ENCODE measurements around the gene RLBP1. TPM values are rescaled to one million over a fixed set of nuclear protein-coding genes. Genes with fewer than 3 reads are reported as not detected.

Gene RLBP1
- total and polyA plus RNA-seq, 12 donors, result 0.10 to 0.16 TPM; not detected in 10

GRCh38 chr15:89164712-89165211 is 56.6 kb downstream of the RLBP1 start:
- DNase-seq, result peak in 3 of 7 donors; percentile 37 to 46 (median 41)
- peak overlapping the region in 2 of 5 donors; percentile 0 to 14 for H3K27ac ChIP-seq
- no peaks in the 10 kb centered on the region for H3K9me3 ChIP-seq (replicated peaks in 1 of 3)
- WGBS, 4 donors, result 37 to 50% (median 46%) methylated on average over 7 of the region's 7 CpGs
- H3K36me3 ChIP-seq (replicated peaks in 1 of 2), result no peaks in the 10 kb centered on the region
- TF ChIP-seq POLR2A (IDR thresholded peaks at IDR 0.05), result no peak
- TF ChIP-seq, protein P1, sequence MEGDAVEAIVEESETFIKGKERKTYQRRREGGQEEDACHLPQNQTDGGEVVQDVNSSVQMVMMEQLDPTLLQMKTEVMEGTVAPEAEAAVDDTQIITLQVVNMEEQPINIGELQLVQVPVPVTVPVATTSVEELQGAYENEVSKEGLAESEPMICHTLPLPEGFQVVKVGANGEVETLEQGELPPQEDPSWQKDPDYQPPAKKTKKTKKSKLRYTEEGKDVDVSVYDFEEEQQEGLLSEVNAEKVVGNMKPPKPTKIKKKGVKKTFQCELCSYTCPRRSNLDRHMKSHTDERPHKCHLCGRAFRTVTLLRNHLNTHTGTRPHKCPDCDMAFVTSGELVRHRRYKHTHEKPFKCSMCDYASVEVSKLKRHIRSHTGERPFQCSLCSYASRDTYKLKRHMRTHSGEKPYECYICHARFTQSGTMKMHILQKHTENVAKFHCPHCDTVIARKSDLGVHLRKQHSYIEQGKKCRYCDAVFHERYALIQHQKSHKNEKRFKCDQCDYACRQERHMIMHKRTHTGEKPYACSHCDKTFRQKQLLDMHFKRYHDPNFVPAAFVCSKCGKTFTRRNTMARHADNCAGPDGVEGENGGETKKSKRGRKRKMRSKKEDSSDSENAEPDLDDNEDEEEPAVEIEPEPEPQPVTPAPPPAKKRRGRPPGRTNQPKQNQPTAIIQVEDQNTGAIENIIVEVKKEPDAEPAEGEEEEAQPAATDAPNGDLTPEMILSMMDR (IDR thresholded peaks at IDR 0.05), result no peak
- H3K4me1 ChIP-seq (replicated peaks in 1 of 2), result peaks cover 23 to 37% of the 10 kb centered on the region in 2 donors
- intact Hi-C loops (cut with DNase I), result no loop called here
- no peak overlapping the region for H3K4me3 ChIP-seq
- no peaks in the 10 kb centered on the region for H3K27me3 ChIP-seq

- Histone ChIP-seq H3K27ac (no peak overlapping the region), H3K9me3 (replicated peaks in 1 of 3) (no peaks in the 10 kb centered on the region), H3K4me1 (replicated peaks in 1 of 2) (peaks cover 23 to 37% of the 10 kb centered on the region in 2 donors), H3K27me3 (no peaks in the 10 kb centered on the region), H3K36me3 (replicated peaks in 1 of 2) (no peaks in the 10 kb centered on the region), H3K4me3 (no peak overlapping the region)
- WGBS, 4 donors, result 78 to 85% (median 84%) methylated on average over 5 of the region's 5 CpGs
- intact Hi-C loops (cut with DNase I), result no loop called here
- no peak for TF ChIP-seq POLR2A (IDR thresholded peaks at IDR 0.05)
- TF ChIP-seq, protein P1 (IDR thresholded peaks at IDR 0.05), result no peak
- DNase-seq, result peak in 1 of 7 donors; percentile 8
These were observed 57.9 kb downstream of the RLBP1 start for GRCh38 chr15:89163271-89164055.

DNA sequence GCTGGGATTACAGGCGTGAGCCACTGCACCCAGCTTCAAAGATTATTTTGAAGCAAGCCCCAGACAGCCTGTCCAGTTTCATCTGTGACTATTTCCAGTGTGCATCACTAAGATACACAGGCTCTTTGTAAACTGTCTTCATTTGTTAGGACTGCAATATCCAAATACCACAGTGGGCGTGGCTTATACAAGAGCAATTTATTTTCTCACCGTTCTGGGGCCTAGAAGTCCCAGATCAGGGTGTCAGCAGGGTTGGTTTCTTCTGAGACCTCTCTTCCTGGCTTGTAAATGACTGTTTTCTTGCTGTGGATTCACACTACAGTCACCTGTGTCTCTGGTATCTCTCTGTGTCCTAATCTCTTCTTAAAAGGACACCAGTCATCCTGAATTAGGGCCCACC is 59.7 kb downstream of the RLBP1 start:
- WGBS, 4 donors, result 79 to 84% (median 79%) methylated on average over 3 of the region's 3 CpGs
- DNase-seq, result no peak
- TF ChIP-seq POLR2A (IDR thresholded peaks at IDR 0.05), result no peak
- TF ChIP-seq, protein P1 (IDR thresholded peaks at IDR 0.05), result no peak
- H3K4me1 ChIP-seq (replicated peaks in 1 of 2), result peaks cover 11 to 21% of the 10 kb centered on the region in 2 donors
- no peak overlapping the region for H3K27ac ChIP-seq
- peaks cover 0 to 2% of the 10 kb centered on the region in 2 donors for H3K36me3 ChIP-seq (replicated peaks in 1 of 2)
- no peaks in the 10 kb centered on the region for H3K9me3 ChIP-seq (replicated peaks in 1 of 3)
- intact Hi-C loops (cut with DNase I), result no loop called here
- H3K4me3 ChIP-seq, result no peak overlapping the region
- no peaks in the 10 kb centered on the region for H3K27me3 ChIP-seq

Other genes starting within 250 kb of the RLBP1 start
- gene ABHD2, start 133.1 kb downstream of the RLBP1 start, total RNA-seq, result 100 to 1,000 TPM in 8 of 9 donors, 10 to 100 TPM in 1; 74.1 to 316 (median 169) TPM
- 10 to 100 TPM in 1 of 3 donors, 1 to 10 TPM in 2; 5.6 to 71.0 (median 9.7) TPM for gene ABHD2, start 133.1 kb downstream of the RLBP1 start, polyA plus RNA-seq
- gene FANCI, start 22.4 kb upstream of the RLBP1 start, total RNA-seq, result 10 to 100 TPM in 1 of 9 donors, 1 to 10 TPM in 8; 1.5 to 23.5 (median 7.0) TPM
- 1 to 10 TPM; 2.9 to 4.5 (median 3.3) TPM for gene FANCI, start 22.4 kb upstream of the RLBP1 start, polyA plus RNA-seq
- 100 to 1,000 TPM in 1 of 9 donors, 10 to 100 TPM in 8; 31.6 to 127 (median 48.4) TPM for gene POLG, start 113.2 kb upstream of the RLBP1 start, total RNA-seq
- gene POLG, start 113.2 kb upstream of the RLBP1 start, polyA plus RNA-seq, result 10 to 100 TPM; 25.0 to 76.3 (median 51.3) TPM